ENCODE measurements around the gene PTPRCAP.
"Not testable (repeated sequence)": the region's sequence is repeated elsewhere in the genome, so short reads cannot be mapped to it uniquely, and the experiment has no call there.

The PTPRCAP gene

DNA sequence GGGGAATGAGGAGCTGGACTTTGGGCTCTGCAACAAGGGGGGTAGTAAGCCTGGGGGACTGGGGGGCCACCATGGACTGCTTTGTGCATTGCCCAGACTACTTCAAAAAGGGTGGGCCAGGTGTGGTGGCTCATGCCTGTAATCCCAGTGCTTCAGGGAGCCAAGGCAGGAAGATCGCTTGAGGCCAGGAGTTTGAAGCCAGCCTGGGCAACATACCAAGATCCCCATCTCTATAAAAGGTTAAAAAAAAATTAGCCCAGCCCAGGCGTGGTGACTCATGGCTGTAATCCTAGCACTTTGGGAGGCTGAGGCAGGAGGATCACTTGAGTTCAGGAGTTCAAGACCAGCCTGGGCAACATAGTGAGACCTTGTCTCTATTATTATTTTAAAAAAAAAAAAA lies 28.0 kb upstream of the PTPRCAP start:
- DNase-seq = not testable (repeated sequence)

DNA sequence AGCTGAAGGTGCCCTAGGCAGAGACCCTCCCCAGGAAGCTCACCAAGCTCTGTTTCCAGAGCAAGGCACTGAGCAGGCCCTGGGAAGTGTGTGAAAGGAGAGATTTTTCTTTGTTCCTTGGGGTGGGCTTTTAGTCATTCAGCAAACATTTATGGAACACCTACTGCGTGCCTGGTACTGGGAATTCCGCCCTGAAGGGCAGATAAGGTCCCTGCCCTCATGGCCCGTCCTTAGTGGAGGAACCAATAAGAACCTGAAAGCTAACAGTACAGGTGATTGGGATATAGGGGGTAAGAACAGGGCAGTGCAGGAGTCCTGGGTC lies 27.7 kb upstream of the PTPRCAP start:
- no peak for DNase-seq

DNA sequence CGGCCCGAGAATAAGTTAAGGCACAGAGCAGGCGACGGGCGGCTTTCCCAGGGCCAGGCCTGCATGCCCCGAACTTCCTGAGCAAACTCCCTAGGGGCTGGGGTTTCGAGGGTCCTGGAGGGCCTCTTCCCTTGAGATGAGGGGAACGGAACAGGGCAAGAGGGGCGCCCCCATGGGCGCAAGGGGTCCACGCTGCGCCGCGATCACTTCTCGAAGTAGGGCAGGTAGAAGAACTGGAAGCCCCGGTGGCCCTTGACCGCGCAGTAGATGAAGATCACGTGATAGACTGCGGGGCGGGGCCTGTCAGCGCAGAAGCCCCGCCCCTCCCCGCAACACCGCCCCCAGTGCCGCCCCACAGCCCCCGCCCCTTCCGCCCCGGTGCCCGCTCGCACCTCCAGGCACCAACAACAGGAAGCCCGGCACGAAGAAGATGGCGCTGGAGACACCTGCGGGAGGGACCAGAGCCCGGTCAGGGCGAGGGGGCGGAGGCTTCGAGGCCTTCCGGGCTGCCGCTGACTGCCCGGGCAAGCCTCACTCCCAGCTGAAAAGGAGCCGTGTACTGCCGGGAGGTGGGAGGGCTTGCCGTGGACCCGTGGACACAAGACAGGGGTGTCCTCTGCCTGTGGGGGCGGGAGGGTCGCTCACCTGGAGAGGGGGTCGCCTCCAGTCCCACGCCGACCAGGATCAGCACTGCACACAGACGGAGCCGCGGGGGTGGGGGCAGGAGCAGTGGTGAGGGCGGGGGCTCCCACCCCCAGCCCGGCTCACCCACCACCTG lies 27.1 kb upstream of the PTPRCAP start:
- DNase-seq = peak; percentile 76

DNA sequence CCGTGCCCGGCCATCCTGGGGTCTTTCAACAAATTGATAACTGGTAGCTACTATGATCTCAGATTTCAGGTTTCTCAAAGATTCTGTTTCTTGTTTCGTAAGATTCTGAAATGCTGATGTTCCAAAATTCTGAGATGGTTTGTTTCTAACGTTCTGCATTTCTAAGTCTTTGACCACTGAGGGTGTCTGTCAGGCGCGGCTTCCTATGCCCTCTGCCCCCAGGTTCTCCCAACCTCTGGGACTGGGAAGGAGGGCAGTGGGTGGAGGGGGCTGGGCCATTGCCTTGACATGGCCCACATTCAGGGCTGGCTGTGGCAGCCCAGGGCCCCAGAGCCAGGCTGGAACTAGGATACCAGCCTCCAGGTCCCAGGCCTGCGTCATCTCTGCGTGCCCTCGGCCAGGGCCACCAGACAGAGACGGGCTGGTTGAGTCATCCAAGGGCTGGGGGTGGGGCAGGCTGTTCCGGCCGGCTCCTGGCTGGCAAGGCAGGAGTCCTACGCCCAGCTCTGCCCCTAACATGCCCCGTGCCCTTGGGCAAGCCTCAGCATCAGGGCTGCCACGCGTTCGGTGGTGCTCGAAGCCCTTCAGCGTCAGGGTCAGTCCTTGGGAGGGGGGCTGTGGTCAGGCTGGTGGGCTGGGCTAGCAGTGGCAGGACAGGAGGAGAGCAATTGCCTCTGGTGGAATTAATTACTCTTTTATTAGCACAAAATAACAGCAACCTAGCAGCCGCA lies 26.4 kb upstream of the PTPRCAP start:
- DNase-seq = no peak

DNA sequence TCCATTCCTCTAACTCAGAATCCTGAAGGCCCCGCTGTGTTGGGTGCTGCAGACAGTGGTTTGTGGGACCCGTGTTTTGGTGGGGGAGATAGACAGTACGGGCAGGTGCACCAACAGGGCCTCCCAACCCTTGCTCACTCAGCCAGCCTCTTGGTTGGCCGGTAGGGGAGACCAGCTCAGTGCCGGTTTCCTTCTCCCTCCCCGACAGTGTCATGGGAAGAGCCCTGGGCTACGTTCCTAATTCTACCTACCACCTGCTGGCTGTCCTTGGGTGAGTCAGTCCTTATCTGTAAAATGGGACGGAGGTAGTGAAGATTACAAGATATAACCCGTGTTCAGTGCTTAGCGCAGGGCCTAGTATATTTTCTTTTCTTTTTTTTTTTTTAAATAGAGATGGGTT lies 25.7 kb upstream of the PTPRCAP start:
- no peak for DNase-seq

DNA sequence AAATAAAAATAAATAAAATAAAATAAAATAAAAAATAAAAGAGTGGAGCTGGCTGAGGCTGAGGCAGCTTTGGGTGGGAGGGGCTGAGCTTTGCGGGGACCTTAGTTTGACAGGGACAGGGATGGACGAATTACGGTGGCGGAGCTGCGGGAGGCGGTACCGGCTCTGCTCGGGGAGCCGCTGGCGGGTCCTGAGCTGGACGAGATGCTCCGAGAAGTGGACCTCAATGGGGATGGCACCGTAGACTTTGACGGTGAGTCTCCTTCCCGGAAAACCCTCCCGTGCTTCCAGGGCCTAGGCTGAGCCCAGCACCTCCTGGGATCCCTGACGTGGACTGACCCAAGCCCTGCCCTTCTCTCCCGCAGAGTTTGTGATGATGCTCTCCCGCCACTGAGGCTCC lies 20.8 kb upstream of the PTPRCAP start:
- DNase-seq = no peak

DNA sequence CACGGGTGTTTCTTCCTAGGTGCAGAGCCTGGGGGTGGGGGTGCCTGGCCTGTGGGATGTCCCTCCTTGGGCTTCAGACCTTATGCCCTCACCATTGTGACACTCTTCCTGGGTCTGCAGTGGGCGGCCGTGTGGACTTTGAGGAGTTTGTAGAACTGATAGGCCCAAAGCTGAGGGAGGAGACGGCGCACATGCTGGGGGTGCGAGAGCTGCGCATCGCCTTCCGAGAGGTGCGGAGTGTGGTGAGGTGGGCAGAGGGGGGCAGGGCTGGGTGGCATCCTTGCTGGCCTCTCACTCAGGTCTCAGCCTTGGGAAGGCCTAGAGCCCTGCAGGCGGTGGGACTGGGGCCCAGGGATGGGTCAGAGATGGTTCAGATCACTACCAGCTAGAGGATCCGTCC lies 20.0 kb upstream of the PTPRCAP start:
- no peak for DNase-seq

DNA sequence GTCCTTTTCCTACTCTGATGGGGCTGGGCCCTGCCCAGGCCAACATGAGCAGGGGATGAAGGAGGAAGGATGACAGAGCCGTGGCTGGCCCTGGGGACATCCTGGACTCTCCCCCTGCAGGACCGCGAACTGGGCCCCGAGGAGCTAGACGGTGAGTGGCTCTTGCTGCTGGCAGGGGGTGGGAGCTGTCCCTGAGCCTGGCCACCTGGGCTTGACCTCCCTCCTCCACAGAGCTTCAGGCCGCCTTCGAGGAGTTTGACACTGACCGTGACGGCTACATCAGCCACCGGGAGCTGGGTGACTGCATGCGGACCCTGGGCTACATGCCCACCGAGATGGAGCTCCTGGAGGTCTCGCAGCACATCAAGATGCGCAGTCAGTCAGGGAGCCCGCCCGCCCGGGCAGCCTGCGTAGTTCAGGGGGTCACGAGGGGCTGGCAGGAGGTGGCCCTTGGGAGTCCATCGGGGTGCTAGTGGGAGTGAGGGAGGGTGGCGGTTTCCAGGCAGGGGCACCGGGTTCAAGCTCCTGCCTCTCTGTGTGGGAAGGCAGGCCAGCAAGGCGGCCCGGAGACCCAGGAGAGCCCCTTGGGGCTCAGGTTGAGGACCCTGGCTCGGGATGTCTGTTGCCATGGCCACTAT lies 18.7 kb upstream of the PTPRCAP start:
- no peak for DNase-seq

DNA sequence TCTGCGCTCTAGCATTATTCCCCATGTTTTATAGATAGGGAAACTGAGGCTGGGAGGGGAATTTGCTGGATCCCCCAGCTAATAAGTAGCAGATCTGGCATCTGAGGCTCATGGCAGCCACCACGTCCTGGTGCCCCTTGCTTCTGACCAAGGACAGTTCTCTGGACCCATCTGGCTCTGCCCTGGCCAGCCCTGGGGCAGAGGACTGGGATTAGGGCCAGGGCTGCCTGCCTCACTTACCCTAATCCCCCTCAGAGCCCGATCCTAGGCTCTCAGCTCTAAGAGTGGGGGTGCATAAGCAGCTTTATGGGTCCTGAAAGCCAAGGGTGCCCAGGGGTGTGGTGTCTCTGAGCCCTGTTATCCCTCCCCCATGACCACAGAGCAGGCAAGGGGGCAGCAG lies 17.6 kb upstream of the PTPRCAP start, which contains the start of gene CABP4:
CABP4 (plus strand) TSS at position 301 of the 400 bp plus-strand sequence; CDS start at position 371, 70 bp downstream.
- DNase-seq = no peak

DNA sequence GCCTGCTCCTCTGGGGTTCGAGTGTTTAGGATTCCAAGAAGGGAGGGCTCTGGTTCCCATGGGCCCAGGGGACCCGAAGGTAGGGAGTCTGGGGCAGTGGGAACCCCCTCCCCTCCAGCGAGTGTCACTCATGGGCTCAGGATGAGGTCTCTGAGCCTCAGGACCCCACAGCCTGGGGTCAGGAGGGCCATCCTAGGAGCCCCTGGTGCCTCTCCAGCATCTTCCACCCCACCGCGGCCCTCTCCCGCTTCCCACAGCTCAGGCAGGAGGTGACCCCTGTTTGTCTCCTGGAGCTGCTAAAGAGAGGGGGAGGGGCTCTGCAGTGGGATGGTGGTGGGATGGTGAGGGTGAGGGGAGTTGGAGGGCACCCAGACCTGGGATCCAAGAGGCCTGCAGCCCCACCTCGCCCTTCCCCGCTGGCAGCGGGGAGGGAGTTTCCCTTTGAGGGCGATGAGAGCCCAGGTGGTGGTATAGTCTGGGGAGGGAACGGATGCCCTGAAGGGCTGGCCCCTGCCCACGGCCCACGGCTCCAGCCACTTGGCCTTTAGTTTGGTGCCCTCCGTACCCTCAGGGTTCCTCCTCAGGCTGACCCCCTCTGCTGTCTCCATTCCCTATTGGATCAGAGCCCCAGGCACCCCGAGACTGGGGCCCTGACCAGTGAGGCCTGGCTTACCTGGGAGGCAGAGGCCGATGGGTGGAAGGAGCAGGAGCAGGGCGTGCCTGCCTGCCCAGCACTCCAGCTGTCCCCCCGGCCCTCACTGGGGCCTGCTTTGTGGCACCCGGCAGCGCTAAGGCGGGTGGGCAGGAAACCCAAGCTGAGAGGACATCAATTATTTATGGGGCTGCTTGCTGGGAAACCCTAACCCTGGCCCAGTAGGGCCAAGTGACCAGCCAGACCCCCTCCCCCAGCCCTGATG lies 16.6 kb upstream of the PTPRCAP start:
- DNase-seq = no peak

DNA sequence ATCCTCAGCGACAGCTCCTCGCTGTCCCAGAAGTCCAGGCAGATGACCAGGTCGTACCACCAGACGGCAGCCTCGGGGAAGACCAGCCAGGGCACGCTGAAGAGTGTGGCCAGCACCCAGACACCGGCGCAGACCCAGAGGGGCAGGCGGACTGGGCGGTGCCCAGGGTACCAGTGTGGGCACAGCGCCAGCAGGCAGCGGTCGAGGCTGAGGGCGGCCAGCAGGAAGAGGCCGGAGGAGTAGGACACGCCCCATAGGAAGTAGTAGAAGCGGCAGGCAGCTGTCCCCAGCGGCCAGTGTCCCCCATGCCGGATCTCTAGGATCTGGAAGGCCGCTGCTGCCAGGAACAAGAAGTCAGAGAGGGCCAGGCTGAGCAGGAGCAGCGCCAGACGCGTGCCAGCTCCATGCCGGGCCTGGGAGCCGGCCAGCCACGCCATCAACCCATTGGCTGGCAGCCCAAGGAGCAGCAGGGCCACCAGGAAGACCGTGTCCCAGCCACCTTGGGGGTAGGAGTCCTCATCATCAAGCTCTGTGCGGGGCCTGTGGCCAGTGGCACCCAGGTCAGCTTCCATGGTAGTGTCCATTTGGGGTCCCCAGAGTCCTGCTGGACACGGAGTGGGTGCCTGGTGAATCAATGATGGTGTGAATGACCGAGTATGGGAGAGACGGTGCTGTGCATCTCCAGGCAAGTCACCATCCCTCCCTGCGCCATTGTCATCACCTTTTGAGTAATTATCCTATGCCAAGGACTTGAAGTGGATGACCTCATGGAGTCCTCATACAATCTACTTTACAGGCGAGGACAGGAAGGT lies 14.9 kb upstream of the PTPRCAP start, which contains the start of gene GPR152:
GPR152 (minus strand) TSS at position 589 of the 812 bp plus-strand sequence; CDS start at position 584, 5 bp downstream.
- DNase-seq = no peak

DNA sequence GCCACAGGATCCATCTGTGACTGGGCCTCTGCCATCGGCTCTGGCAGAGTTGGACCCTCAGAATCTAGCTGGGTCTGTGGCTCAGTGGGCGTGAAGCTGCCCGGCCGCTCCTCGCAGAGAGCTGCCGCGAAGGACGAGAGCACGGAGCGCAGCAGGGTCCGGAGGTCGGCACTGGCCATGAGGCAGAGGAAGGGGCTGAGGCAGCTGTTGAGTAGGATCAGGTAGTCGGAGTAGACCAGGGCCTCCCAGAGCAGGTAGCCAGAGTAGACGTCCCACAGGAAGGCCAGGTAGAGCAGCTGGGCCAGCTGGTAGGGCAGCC lies 14.1 kb upstream of the PTPRCAP start:
- DNase-seq = no peak

DNA sequence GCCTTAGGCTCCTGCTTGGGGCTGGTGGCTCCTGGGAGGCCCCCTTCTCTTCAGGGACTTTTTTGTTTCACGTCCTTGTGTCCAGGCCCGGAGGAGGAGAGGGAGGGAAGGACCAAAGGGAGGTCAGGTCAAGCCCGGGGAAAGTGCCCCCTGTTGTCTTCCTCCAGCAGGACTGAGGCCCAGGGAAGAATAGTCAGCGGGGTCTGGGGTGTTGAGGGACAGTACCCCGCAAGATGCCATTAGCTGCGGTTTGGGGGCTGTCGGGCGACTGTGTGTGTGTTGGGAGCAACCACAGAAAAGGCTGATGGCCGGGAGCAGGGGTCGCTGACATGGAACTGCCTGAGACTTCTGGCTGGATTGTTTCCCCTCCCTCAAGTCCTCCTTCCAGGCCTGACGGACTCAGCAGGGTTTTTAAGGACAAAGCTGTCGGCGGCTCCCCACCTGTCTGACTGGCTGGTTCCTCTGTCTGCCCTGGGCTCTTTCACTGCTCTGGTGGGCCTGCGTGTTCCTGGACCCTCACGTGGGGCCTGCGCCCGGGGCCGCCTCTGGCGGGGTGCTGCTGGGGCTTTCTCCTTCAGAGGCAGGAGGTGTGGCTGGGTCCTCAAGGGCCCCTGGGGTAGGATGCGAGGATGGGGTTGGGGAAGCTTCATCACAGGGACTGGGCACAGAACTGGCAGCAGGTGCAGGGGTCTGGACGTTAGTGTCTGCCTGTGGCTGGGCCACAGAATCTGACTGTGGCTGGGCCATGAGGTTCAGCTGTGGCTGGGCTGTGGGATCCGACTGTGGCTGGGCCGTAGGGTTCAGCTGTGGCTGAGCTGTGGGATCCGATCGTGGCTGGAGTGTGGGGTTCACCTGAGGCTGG lies 13.5 kb upstream of the PTPRCAP start:
- DNase-seq = no peak

DNA sequence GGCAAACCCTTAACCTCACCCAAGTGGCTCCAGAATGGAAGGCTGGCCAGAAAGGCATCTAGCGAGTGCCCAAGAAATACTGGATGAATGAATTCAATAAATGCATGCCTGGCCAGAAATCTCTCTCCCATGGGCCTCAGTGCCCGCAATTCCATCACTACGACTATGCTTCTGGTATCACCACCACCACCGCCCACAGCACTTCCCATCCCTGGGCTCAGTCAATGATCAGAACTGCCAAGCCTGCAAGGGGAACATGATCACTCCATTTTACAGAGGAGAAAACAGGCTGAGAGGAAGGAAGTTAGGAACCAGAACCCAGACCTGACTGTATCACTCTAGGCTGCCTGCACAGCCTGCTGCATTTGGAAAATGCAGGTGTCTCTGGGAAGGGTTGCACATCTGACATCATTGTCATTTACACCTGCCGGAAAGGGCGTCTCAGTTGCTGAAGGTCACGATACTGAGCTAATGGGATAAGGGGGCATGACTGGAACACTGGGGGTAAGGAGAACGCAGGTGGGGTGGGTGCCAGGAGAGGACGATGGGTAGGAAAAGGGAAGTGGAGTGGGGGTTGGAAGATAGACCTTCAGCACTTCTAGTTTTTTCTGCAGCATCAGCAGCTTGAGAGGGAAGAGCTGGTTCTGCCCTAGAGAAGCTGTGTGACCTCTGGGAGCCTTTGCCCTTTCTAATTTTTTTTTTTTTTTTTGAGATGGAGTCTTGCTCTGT lies 11.8 kb upstream of the PTPRCAP start:
- DNase-seq = no peak

DNA sequence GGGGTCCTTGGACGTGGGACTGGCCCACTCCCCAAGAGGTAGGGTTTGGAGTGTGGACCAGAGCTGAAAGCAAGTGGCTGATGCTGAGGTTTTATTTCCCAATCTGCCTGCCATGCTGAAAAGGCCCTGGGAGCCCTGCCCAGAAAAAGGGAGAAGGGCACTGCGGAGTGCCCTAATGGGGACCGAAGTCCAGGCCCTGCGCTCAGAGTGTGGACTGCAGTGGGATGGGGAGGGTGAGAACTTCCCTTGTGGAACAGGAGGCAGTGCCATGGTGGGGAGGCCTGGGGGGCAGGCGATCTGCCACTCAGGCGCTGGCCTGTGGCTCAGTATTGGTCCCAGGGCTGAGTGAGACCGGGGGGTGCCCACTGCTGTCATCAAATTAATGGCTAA lies 10.7 kb upstream of the PTPRCAP start:
- DNase-seq = no peak

DNA sequence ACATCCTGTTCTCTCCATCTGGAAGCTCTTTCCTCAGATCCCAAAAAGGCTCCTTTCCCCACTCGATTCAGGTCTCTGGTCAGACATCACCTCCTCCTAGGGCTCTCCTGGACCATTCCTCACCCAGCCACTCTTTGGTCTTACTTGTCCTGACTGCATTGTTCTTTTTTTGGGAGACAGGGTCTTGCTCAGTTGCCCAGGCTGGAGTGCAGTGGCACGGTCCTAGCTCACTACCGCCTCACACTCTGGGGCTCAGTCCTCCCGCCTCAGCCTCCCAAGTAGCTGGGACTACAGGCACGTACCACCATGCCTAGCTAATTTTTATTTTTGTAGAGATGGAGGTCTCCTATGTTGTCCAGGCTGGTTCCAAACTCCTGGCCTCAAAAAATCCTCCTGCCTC lies 8.0 kb upstream of the PTPRCAP start:
- no peak for DNase-seq

DNA sequence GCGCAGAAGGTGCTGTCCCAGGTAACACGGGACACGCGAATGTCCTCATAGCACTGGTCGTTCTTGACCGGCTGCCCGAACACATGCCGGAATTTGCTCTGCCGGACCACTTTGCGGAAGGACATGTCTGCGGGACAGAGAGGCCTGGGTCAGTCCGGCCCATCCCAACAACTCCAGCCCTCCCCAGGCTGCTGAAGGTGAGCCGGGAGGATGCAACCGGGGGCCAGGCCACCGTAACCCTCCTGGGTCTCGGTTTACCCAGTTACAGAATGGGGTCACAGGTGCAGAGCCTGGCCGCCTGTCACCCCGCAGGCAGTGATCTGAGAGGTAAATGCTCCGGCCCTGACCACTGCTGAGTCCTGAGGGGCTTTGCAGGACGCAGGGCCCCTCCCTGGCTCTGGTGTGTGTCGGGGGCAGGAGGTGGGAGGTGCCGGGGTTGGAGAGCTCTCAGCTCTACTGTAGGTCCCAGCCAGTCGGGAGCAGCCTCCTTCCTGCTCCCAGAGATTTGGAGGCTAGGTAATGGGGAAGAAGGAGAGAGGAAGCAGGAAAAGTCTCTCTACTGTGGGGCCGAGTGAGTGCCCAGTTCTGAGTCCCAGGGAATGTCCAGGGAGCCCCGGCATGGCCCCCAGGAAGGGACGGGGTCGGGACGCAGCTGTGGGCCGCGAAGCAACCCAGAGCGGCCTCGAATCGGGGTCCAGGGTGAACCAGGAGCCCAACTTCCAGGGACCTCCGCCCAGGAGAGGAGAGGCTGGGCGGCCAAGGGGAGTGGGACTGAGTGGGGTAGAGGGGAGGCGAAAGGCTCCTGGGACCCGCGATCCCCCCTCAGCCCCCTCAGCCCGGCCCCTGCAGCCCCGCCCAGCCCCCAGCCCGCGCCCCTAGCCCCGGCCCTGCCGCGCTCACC lies 5.3 kb upstream of the PTPRCAP start:
- DNase-seq = peak; percentile 45

DNA sequence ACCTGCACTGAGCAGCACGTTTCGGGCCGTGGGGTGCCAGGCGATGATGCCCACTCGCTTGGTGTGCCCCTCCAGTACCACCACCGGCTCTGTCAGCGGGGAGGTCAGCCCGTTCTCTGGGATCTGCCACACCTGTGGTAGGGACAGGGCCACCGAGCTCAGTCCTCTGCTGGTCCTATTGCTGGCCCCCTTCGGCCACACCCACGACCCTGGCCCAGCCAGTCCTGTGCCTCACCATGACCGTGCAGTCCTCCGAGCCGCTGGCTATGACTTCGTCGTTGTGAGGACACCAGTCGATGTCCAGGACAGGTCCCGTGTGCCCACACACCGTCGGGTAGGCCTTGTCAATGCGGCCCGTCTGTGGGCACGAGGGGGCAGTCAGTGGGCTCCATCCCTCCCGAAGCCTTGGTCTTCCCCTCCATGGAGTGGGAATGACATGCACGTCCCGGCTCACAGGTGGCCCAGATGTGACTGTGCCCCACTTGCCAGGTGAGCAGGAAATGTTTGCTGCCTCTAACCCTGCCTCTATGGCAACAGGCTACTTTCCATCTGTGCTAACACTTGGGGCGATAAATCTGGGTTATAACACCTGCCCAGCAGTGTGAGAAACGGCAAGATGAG lies 4.4 kb upstream of the PTPRCAP start:
- DNase-seq = no peak
